ENCODE data around the gene MRPS14. TPM values are rescaled to one million over a fixed set of nuclear protein-coding genes. Genes with fewer than 3 reads are reported as not detected.

MRPS14 gene
- total RNA-seq, 4 donors from 2014 or later, result 12.0 to 21.5 (median 15.8) TPM

- H3K27me3 ChIP-seq, result no peaks in the 10 kb centered on the region
- DNase-seq, result no peak
- H3K4me3 ChIP-seq, result no peak within 1 kb of the TSS
- peaks cover 0 to 3% (median 0%) of the 10 kb centered on the region in 4 donors for H3K4me1 ChIP-seq
- no peaks in the 10 kb centered on the region for H3K9me3 ChIP-seq
- H3K27ac ChIP-seq, result no peak within 1 kb of the TSS
- no peaks in the 10 kb centered on the region for H3K36me3 ChIP-seq
- TF ChIP-seq CTCF (IDR thresholded peaks at IDR 0.05) (no peak), POLR2A (IDR thresholded peaks at IDR 0.05) (no peak)
Observed at GRCh38 chr1:175067362-175068106, 44.3 kb upstream of the MRPS14 start, which contains the start of gene TNN. TSS of gene TNN (plus strand) at chr1:175067833. CDS start at chr1:175077419, 9,586 bp downstream.

GRCh38 chr1:175062858-175063257 lies 39.6 kb upstream of the MRPS14 start:
- no peaks in the 10 kb centered on the region for H3K9me3 ChIP-seq
- H3K27me3 ChIP-seq, result no peaks in the 10 kb centered on the region
- H3K27ac ChIP-seq, result no peak overlapping the region
- H3K4me3 ChIP-seq, result no peak overlapping the region
- H3K36me3 ChIP-seq, result no peaks in the 10 kb centered on the region
- no peak for DNase-seq
- TF ChIP-seq POLR2A (IDR thresholded peaks at IDR 0.05) (no peak), CTCF (IDR thresholded peaks at IDR 0.05) (no peak)
- H3K4me1 ChIP-seq, result no peaks in the 10 kb centered on the region

GRCh38 chr1:175062339-175062738 lies 39.1 kb upstream of the MRPS14 start:
- TF ChIP-seq POLR2A (IDR thresholded peaks at IDR 0.05) (no peak), CTCF (IDR thresholded peaks at IDR 0.05) (no peak)
- Histone ChIP-seq H3K27me3 (no peaks in the 10 kb centered on the region), H3K4me3 (no peak overlapping the region), H3K36me3 (no peaks in the 10 kb centered on the region), H3K4me1 (no peaks in the 10 kb centered on the region), H3K9me3 (no peaks in the 10 kb centered on the region), H3K27ac (no peak overlapping the region)
- no peak for DNase-seq

- no peak for TF ChIP-seq POLR2A (IDR thresholded peaks at IDR 0.05)
- no peak for TF ChIP-seq CTCF (IDR thresholded peaks at IDR 0.05)
- Histone ChIP-seq H3K27ac (no peak overlapping the region), H3K27me3 (no peaks in the 10 kb centered on the region), H3K4me3 (no peak overlapping the region), H3K4me1 (no peaks in the 10 kb centered on the region), H3K9me3 (no peaks in the 10 kb centered on the region), H3K36me3 (no peaks in the 10 kb centered on the region)
- no peak for DNase-seq
Observed at GRCh38 chr1:175054736-175055135, 31.5 kb upstream of the MRPS14 start.

GRCh38 chr1:175050992-175051391 lies 27.8 kb upstream of the MRPS14 start:
- Histone ChIP-seq H3K27me3 (no peaks in the 10 kb centered on the region), H3K4me3 (no peak overlapping the region), H3K27ac (no peak overlapping the region), H3K36me3 (no peaks in the 10 kb centered on the region), H3K4me1 (no peaks in the 10 kb centered on the region), H3K9me3 (no peaks in the 10 kb centered on the region)
- TF ChIP-seq POLR2A (IDR thresholded peaks at IDR 0.05), result no peak
- TF ChIP-seq CTCF (IDR thresholded peaks at IDR 0.05), result no peak
- no peak for DNase-seq
